Measurements from ENCODE around the gene MTPN. TPM values are rescaled to one million over a fixed set of nuclear protein-coding genes. Genes with fewer than 3 reads are reported as not detected.

Gene MTPN
- total RNA-seq, 1 experiment from 2014 or later, result 98.2 TPM

GRCh38 chr7:135898226-135898625 is 78.9 kb downstream of the MTPN start:
- H3K4me1 ChIP-seq (ENCODE audit: insufficient read depth, low read length), result 0 out of 2 replicates have a peak, but pooled peaks cover 3% of the 10 kb centered on the region
- H4K8ac ChIP-seq (replicated peaks; ENCODE audit: insufficient read length, low read depth, low read length), result no peak overlapping the region
- WGBS (ENCODE audit: extremely low coverage, insufficient read length, low lambda C conversion rate), result no CpG with 5 or more reads among the region's 3 CpGs
- H3K18ac ChIP-seq (ENCODE audit: insufficient read length, low read depth, low read length), result no peak overlapping the region
- H3K4me2 ChIP-seq (ENCODE audit: insufficient read depth, insufficient read length, low read length), result no peak overlapping the region
- no peak overlapping the region for H3K27ac ChIP-seq (ENCODE audit: insufficient read length, low read depth, low read length)
- no peak overlapping the region for H2BK5ac ChIP-seq (ENCODE audit: insufficient read length, low read length)
- H3K23ac ChIP-seq (ENCODE audit: insufficient read length, low read depth, low read length), result no peak overlapping the region
- no peaks in the 10 kb centered on the region for H3K36me3 Mint-ChIP-seq (ENCODE audit: insufficient read depth in 1 of 3, low read depth in 3 of 3)
- H3K4ac ChIP-seq (ENCODE audit: low read depth, low read length), result no peak overlapping the region
- H4K91ac ChIP-seq (ENCODE audit: insufficient read length, low read depth, low read length), result no peak overlapping the region
- H2BK120ac ChIP-seq (ENCODE audit: low read depth, low read length, poor library complexity, severe bottlenecking), result no peak overlapping the region
- no peak overlapping the region for H3K9ac ChIP-seq (ENCODE audit: extremely low read depth, insufficient read length, low read length)
- no peak overlapping the region for H3K4me3 Mint-ChIP-seq
- peaks cover 6 to 7% of the 10 kb centered on the region in 2 experiments; a peak in 3 of 4 replicates for H3K4me1 Mint-ChIP-seq
- no peak overlapping the region for H2AFZ ChIP-seq (ENCODE audit: low read length)
- no peak overlapping the region for H2BK12ac ChIP-seq (ENCODE audit: insufficient read length, low read depth, low read length)
- H2AK5ac ChIP-seq (ENCODE audit: insufficient read length, low read length), result no peak overlapping the region
- no peaks in the 10 kb centered on the region for H3K9me3 Mint-ChIP-seq
- H4K20me1 ChIP-seq (ENCODE audit: control insufficient read depth, insufficient read depth, insufficient read length), result no peaks in the 10 kb centered on the region
- H3K27ac Mint-ChIP-seq, result no peak overlapping the region
- no peak overlapping the region for H3K56ac ChIP-seq (ENCODE audit: insufficient read length, low read depth, low read length)
- no peaks in the 10 kb centered on the region for H3K79me1 ChIP-seq (ENCODE audit: insufficient read depth, low read depth, low read length, poor library complexity, severe bottlenecking)
- no peaks in the 10 kb centered on the region for H3K9me3 ChIP-seq (ENCODE audit: control insufficient read depth, low read depth, low read length)
- H3K23me2 ChIP-seq (ENCODE audit: insufficient read length, low read depth, low read length, poor library complexity, severe bottlenecking), result no peaks in the 10 kb centered on the region
- no peak overlapping the region for H2BK15ac ChIP-seq (ENCODE audit: low read depth, low read length)
- H2BK20ac ChIP-seq (ENCODE audit: low read depth, low read length, poor library complexity, severe bottlenecking), result no peak overlapping the region
- DNase-seq, result no peak
- H4K5ac ChIP-seq (ENCODE audit: insufficient read length, low read depth, low read length), result no peak overlapping the region
- H3K27me3 Mint-ChIP-seq (ENCODE audit: low read depth), result no peaks in the 10 kb centered on the region
- TF ChIP-seq CTCF (conservative IDR thresholded peaks at IDR 0.05), result no peak
- H3K27me3 ChIP-seq (ENCODE audit: insufficient read depth, low read length), result no peaks in the 10 kb centered on the region
- no peak overlapping the region for H3K14ac ChIP-seq (ENCODE audit: insufficient read depth, low read length)
- no peak overlapping the region for H3T11ph ChIP-seq (ENCODE audit: low read length)
- no peaks in the 10 kb centered on the region for H3K79me2 ChIP-seq (ENCODE audit: insufficient read depth, low read length)

All from H9 (cell line).